CD4-positive, alpha-beta T cell treated with Interleukin-17A for 4 hours (primary cell): ENCODE measurements around the gene TMEM175.
"Not testable (repeated sequence)": the region's sequence is repeated elsewhere in the genome, so short reads cannot be mapped to it uniquely, and the experiment has no call there.

Experiments
- DNase-seq: peaks from one replicate; pipeline ENCODE4 v3.0.0-alpha.2; 2020; ENCODE audit warnings: mixed read lengths

TMEM175 gene

GRCh38 chr4:917992-918391 is 14.3 kb upstream of the TMEM175 start:
- no peak for DNase-seq

GRCh38 chr4:918591-918990 is 13.7 kb upstream of the TMEM175 start:
- not testable (repeated sequence) for DNase-seq

GRCh38 chr4:919004-919680 is 13.1 kb upstream of the TMEM175 start:
- not testable (repeated sequence) for DNase-seq

GRCh38 chr4:921830-922331 is 10.4 kb upstream of the TMEM175 start:
- DNase-seq, result no peak

GRCh38 chr4:924107-925096 is 7.9 kb upstream of the TMEM175 start:
- DNase-seq, result no peak

- DNase-seq, result no peak
These were observed 7.1 kb upstream of the TMEM175 start for GRCh38 chr4:925171-925570.

GRCh38 chr4:925771-926500 is 6.3 kb upstream of the TMEM175 start:
- no peak for DNase-seq

- DNase-seq, result no peak
These were observed 5.7 kb upstream of the TMEM175 start for GRCh38 chr4:926538-926937.

GRCh38 chr4:927566-927965 is 4.7 kb upstream of the TMEM175 start:
- not testable (repeated sequence) for DNase-seq

- DNase-seq, result no peak
These were observed 3.0 kb upstream of the TMEM175 start for GRCh38 chr4:929096-929765.

- DNase-seq, result no peak
These were observed 2.2 kb upstream of the TMEM175 start for GRCh38 chr4:930028-930551.

- DNase-seq, result no peak
These were observed 1.4 kb upstream of the TMEM175 start for GRCh38 chr4:930827-931193.

GRCh38 chr4:931194-931959 is 883 bp upstream of the TMEM175 start:
- DNase-seq, result no peak

GRCh38 chr4:932713-933070 is 432 bp downstream of the TMEM175 start:
- no peak for DNase-seq

- DNase-seq, result not testable (repeated sequence)
These were observed 7.2 kb downstream of the TMEM175 start for GRCh38 chr4:939508-939907.

- DNase-seq, result no peak
These were observed 13.2 kb downstream of the TMEM175 start for GRCh38 chr4:945274-946102.

GRCh38 chr4:946103-946450 is 13.8 kb downstream of the TMEM175 start:
- no peak for DNase-seq

- DNase-seq, result no peak
These were observed 14.5 kb downstream of the TMEM175 start for GRCh38 chr4:946517-947471.

- no peak for DNase-seq
These were observed 15.3 kb downstream of the TMEM175 start for GRCh38 chr4:947491-947971.
